Activated CD8-positive, alpha-beta T cell treated with anti-CD3 and anti-CD28 coated beads, Interleukin-2, amount 10 ng/mL, durations not matched to agents 7 days and 5 days (primary cell): Measurements from ENCODE around the gene OPALIN. TPM values are rescaled to one million over a fixed set of nuclear protein-coding genes. Genes with fewer than 3 reads are reported as not detected.
A peak's percentile ranks its signal among the peaks of the same experiment; 100 is the strongest.

ENCODE experiments used
- ATAC-seq: fragments of 150-1000 bp; cut with Tn5 transposase; one replicate; pipeline ENCODE4 v1.10.0; 2021; ENCODE audit warnings: moderate library complexity
- CTCF ChIA-PET: fragments of 350-600 bp; sonication (Branson Sonifier 250); formaldehyde crosslinking; loops from one replicate; lab custom pipeline; 2021; ENCODE audit warnings: antibody characterized with exemption; lab: Charles Lee
- POLR2A ChIA-PET: fragments of 350-600 bp; sonication (Branson Sonifier 250); formaldehyde crosslinking; loops from one replicate; lab custom pipeline; 2021; ENCODE audit warnings: antibody characterized with exemption; lab: Charles Lee
- DNase-seq: peaks from one replicate; pipeline ENCODE4 v3.0.0-alpha.2; 2020
- H3K27ac Mint-ChIP-seq: one replicate; pipeline ENCODE4 v1.8.0; 2021; ENCODE audit warnings: mild to moderate bottlenecking, mixed read lengths
- H3K27me3 Mint-ChIP-seq: one replicate; pipeline ENCODE4 v1.8.0; 2021; ENCODE audit warnings: low read depth, mixed read lengths
- H3K36me3 Mint-ChIP-seq: one replicate; pipeline ENCODE4 v1.8.0; 2021; ENCODE audit warnings: low read depth, mixed read lengths
- H3K4me1 Mint-ChIP-seq: one replicate; pipeline ENCODE4 v1.8.0; 2021; ENCODE audit warnings: low read depth, mixed read lengths
- H3K4me3 Mint-ChIP-seq: one replicate; pipeline ENCODE4 v1.8.0; 2021; ENCODE audit warnings: mild to moderate bottlenecking, mixed read lengths
- H3K9me3 Mint-ChIP-seq: one replicate; pipeline ENCODE4 v1.8.0; 2022; ENCODE audit warnings: mixed read lengths; ENCODE audit not compliant: insufficient read depth
- total RNA-seq, 2 experiments: library from RNA; stranded (reverse); gene quantifications; one replicate each; pipeline ENCODE4 v1.2.3, GENCODE V29; 2021

Gene OPALIN
- not detected for total RNA-seq

DNA sequence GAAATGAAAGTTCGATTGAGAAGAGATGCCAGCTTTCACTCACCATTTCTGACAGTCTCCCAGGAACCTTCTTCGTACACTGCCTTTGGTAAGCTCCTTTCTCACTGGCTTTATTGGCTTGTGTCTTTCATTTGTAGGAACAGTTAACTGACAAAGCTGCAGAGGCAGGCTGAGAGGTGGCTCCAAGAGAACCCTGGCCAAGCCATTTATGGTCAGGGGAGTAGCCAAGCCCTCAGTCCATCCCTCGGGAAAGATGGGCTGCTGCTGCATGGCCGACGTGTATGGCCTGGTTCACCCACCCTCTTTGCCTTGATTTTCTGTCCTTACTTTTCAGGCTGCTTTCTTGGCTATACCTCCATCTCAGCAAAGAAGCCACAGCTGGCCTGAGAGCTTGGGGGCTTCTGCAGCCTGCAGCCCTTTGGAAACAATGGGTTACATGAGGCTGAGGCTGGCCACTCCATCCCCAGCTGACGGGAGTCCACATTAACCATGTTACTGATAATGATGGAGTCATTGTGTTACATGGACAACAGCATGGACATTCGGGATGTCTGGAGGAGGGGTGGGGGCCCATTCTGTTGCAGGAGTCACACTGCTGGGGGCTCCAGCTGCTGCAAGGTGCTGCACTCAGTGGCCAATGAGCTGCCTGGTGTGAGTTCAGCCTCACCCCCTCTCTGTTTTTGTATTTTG, at the start of gene OPALIN:
Gene OPALIN, minus strand, starts transcription at position 152 of the 690 bp plus-strand sequence. Its CDS starts 106 bp downstream, at position 46.
- no peaks in the 10 kb centered on the region for H3K9me3 Mint-ChIP-seq
- DNase-seq (no peak), ATAC-seq (no peak)
- H3K4me3 Mint-ChIP-seq: no peak within 1 kb of the TSS
- POLR2A ChIA-PET: no interaction called here
- H3K36me3 Mint-ChIP-seq: no peaks in the 10 kb centered on the region
- H3K27me3 Mint-ChIP-seq: peaks cover 3% of the 10 kb centered on the region
- no peaks in the 10 kb centered on the region for H3K4me1 Mint-ChIP-seq
- CTCF ChIA-PET: interaction anchor here (1.0 to 3.2 kb wide), 2 partner anchors 11 to 16 kb away, joined by 3 to 12 read pairs; no protein-coding TSS in a partner anchor
- no peak within 1 kb of the TSS for H3K27ac Mint-ChIP-seq

DNA sequence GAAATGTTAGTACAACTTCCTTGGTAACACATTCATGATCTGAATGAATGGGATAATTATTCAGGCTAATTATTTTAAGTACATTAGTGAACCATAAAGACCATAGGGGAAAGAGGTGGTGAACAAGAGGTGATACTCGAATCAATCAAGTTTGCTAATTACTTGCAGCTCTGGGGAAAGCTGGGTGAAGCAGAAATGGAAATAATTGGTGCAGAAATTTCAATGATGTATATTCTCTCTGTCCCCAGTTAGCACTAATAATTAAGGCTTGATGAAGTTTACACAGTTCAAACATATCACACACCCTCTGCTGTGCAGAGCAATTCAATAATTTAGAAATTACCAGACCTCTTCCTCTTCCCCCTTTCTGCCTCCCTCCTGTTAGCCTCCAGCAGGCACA, 49.4 kb upstream of the OPALIN start:
- no peak overlapping the region for H3K27ac Mint-ChIP-seq
- no peaks in the 10 kb centered on the region for H3K4me1 Mint-ChIP-seq
- no peak overlapping the region for H3K4me3 Mint-ChIP-seq
- CTCF ChIA-PET: no interaction called here
- no peaks in the 10 kb centered on the region for H3K36me3 Mint-ChIP-seq
- ATAC-seq: no peak
- DNase-seq: no peak
- H3K27me3 Mint-ChIP-seq: peaks cover 24% of the 10 kb centered on the region
- POLR2A ChIA-PET: no interaction called here
- no peaks in the 10 kb centered on the region for H3K9me3 Mint-ChIP-seq

DNA sequence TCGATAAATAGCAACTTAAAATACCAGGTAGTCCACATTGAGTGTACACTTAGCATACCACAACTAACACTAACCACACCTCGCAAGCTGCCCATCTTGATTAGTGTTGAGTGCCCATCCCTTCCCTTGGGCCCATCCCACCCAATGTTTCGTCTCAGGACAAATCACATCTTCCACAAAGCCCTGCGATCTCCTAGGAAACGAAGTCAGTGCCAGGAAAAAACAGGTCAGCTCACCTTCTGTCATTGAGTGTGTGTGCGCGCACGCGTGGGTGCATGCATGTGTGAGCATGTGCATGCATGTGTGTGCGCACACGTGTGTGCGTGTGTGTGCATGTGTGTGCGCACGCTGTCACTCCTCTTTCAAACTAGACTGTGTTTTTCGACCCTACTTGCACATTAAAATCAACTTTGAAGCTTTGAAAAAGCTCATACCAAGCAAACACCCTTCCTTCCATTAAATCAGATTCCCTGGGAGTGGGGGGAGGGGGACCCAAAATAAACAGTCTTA, 48.8 kb upstream of the OPALIN start:
- no peaks in the 10 kb centered on the region for H3K4me1 Mint-ChIP-seq
- no peak overlapping the region for H3K4me3 Mint-ChIP-seq
- H3K36me3 Mint-ChIP-seq: no peaks in the 10 kb centered on the region
- no peak for ATAC-seq
- H3K27me3 Mint-ChIP-seq: peaks cover 22% of the 10 kb centered on the region
- CTCF ChIA-PET: no interaction called here
- H3K9me3 Mint-ChIP-seq: no peaks in the 10 kb centered on the region
- no peak for DNase-seq
- POLR2A ChIA-PET: no interaction called here
- no peak overlapping the region for H3K27ac Mint-ChIP-seq

- POLR2A ChIA-PET: no interaction called here
- Mint-ChIP-seq H3K9me3 (no peaks in the 10 kb centered on the region), H3K27ac (no peak overlapping the region), H3K27me3 (peaks cover 27% of the 10 kb centered on the region), H3K36me3 (no peaks in the 10 kb centered on the region), H3K4me3 (no peak overlapping the region), H3K4me1 (no peaks in the 10 kb centered on the region)
- ATAC-seq (no peak), DNase-seq (no peak)
- CTCF ChIA-PET: no interaction called here
Measured at GRCh38 chr10:96406091-96406490, 47.3 kb upstream of the OPALIN start.

DNA sequence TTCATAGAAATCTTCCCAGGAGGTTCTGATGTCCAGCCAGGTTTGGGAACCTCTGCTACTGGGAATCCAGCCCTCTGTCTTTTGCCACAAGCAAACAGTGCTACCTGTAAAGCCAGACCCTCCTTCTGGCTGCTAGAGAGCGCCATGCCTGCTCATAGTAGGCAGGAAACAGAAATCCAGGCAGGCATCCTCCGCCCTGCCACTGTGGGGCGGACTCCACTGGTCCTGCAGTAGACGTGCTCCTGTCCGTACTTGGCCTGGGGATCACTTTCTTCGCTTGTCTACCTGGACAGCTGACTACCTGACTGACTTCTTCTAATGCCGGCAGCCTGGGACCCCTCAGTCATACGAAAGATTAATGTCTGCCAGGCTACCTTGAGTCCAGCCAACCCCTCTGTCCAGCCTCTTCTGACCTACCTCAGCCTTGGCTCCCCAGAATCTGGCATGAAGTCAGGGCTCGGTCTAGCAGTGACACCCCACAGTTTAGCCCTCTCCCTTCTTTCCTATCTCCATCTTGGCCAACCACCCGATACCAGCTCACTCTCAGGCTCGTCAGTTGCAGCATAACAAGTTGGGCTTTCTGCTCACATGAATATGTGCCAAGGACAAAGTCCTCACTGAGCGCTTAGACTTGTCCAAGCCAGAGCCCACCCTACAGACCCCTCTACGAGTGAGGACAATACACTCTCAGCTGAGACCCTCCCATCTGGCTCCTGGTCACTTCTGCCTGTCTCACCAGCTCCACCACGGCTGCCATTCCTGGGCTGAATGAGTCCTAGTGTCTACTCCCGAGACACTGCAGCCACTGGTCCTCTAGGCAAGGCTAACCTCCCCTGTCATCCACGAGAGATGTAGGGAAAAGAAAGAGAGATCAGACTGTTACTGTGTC, 43.9 kb upstream of the OPALIN start:
- DNase-seq (no peak), ATAC-seq (no peak)
- ChIA-PET CTCF (no interaction called here), POLR2A (no interaction called here)
- Mint-ChIP-seq H3K4me1 (no peaks in the 10 kb centered on the region), H3K27me3 (peaks cover 38% of the 10 kb centered on the region), H3K36me3 (no peaks in the 10 kb centered on the region), H3K9me3 (no peaks in the 10 kb centered on the region), H3K27ac (no peak overlapping the region), H3K4me3 (no peak overlapping the region)

- no peak overlapping the region for H3K27ac Mint-ChIP-seq
- H3K4me3 Mint-ChIP-seq: no peak overlapping the region
- CTCF ChIA-PET: no interaction called here
- no peak for DNase-seq
- POLR2A ChIA-PET: no interaction called here
- ATAC-seq: no peak
- no peaks in the 10 kb centered on the region for H3K9me3 Mint-ChIP-seq
- peaks cover 28% of the 10 kb centered on the region for H3K27me3 Mint-ChIP-seq
- H3K4me1 Mint-ChIP-seq: peaks cover 6% of the 10 kb centered on the region
- no peaks in the 10 kb centered on the region for H3K36me3 Mint-ChIP-seq
Measured at GRCh38 chr10:96401036-96401435, 42.2 kb upstream of the OPALIN start.

- ChIA-PET CTCF (no interaction called here), POLR2A (no interaction called here)
- no peak for ATAC-seq
- H3K36me3 Mint-ChIP-seq: no peaks in the 10 kb centered on the region
- H3K27ac Mint-ChIP-seq: no peak overlapping the region
- H3K4me1 Mint-ChIP-seq: peaks cover 7% of the 10 kb centered on the region
- H3K9me3 Mint-ChIP-seq: no peaks in the 10 kb centered on the region
- H3K27me3 Mint-ChIP-seq: peaks cover 28% of the 10 kb centered on the region
- H3K4me3 Mint-ChIP-seq: no peak overlapping the region
- no peak for DNase-seq
Measured at GRCh38 chr10:96400465-96400864, 41.7 kb upstream of the OPALIN start.

DNA sequence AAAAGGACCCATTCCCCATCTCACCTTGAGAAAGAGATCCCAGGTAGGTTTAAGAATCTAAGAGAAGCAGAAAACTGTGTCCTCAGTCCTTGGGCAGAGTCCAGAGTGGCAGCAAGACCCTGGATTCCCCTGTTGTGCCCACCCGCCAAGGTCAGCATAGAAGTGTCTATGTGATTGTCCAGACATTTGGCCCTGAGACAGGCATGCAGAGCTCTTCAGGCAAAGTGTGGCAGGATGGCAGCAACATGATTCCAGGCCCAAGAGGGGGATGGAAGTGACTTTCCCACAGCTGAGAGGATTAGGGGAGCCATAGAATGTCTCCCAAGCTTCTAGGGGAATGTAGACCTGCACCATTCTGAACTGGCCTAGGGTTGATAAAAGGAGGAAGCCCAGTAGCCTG, 39.1 kb upstream of the OPALIN start:
- ChIA-PET POLR2A (no interaction called here), CTCF (interaction anchor here (2.4 kb wide), 1 partner anchor 23 kb away, joined by 7 read pairs; no protein-coding TSS in a partner anchor)
- Mint-ChIP-seq H3K9me3 (no peaks in the 10 kb centered on the region), H3K27ac (no peak overlapping the region), H3K36me3 (no peaks in the 10 kb centered on the region), H3K4me3 (no peak overlapping the region), H3K4me1 (peaks cover 7% of the 10 kb centered on the region), H3K27me3 (peaks cover 26% of the 10 kb centered on the region)
- ATAC-seq: no peak
- DNase-seq: no peak

DNA sequence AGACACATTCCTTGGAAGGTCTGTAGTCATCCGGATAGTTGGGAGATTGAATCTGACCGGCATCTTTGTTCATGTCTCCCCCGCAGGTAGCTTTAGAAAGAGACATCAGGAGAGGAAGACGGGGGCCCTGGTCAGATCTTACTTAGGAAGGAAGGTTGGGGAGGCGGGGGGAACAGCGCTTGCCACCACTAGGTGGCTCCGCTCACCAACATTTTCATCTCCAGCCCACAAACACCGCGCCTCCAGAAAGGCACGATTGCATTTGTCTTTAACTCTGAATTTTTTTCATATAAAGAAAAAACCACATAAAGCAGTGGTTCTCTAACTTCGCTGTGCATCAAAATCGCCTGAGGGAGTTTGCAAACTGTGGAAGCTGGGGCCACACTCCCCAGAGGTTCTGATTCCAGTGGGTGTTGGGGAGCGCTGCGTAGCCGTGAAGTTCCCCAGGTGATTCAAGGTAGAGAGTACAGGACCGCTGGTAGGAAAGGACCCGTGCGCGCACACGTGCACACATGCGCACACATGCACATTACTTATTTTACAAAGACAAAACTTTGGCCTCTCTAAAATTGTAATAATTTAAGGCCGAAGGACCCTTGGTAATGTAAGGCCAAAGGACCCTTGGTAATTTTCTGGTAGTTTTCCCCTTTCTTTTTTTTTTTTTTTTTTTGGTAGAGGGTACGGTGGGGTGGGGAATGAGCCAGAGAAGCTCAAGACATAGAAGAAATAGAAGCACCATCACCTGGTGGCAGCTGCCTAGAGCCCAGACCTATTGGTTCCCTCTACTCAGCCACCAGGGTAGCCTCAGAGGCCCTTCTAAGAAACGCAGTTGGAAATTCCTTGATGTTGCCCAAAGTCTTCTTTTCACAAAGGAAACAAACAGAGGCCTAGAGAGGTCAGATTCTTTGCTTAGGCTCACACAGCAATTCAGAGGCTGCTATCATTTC, 37.4 kb upstream of the OPALIN start:
- ChIA-PET CTCF (interaction anchor here (0.6 to 2.9 kb wide), 10 partner anchors 13 to 449 kb away, joined by 3 to 11 read pairs (median 3); partner anchors contain the start of gene TLL2), POLR2A (no interaction called here)

GRCh38 chr10:96390460-96390864, 31.7 kb upstream of the OPALIN start:
- H3K9me3 Mint-ChIP-seq: no peaks in the 10 kb centered on the region
- H3K4me1 Mint-ChIP-seq: no peaks in the 10 kb centered on the region
- POLR2A ChIA-PET: no interaction called here
- H3K36me3 Mint-ChIP-seq: no peaks in the 10 kb centered on the region
- CTCF ChIA-PET: no interaction called here
- H3K27ac Mint-ChIP-seq: no peak overlapping the region
- H3K27me3 Mint-ChIP-seq: peaks cover 17% of the 10 kb centered on the region
- H3K4me3 Mint-ChIP-seq: no peak overlapping the region
- ATAC-seq: no peak
- no peak for DNase-seq

More for the DNA sequence above, 37.4 kb upstream of the OPALIN start:
- Mint-ChIP-seq H3K9me3 (no peaks in the 10 kb centered on the region), H3K36me3 (no peaks in the 10 kb centered on the region), H3K27ac (no peak overlapping the region), H3K4me3 (no peak overlapping the region), H3K27me3 (peaks cover 23% of the 10 kb centered on the region), H3K4me1 (peaks cover 7% of the 10 kb centered on the region)
- DNase-seq (peak; percentile 77), ATAC-seq (peak; percentile 93)

- ATAC-seq (no peak), DNase-seq (no peak)
- ChIA-PET CTCF (no interaction called here), POLR2A (no interaction called here)
- no peak overlapping the region for H3K4me3 Mint-ChIP-seq
- no peaks in the 10 kb centered on the region for H3K9me3 Mint-ChIP-seq
- no peaks in the 10 kb centered on the region for H3K36me3 Mint-ChIP-seq
- H3K27ac Mint-ChIP-seq: no peak overlapping the region
- peaks cover 17% of the 10 kb centered on the region for H3K27me3 Mint-ChIP-seq
- H3K4me1 Mint-ChIP-seq: no peaks in the 10 kb centered on the region
Measured at GRCh38 chr10:96389785-96390184, 31.0 kb upstream of the OPALIN start.
